HCT116 (cell line): ENCODE measurements around the gene RCAN3. TPM values are rescaled to one million over a fixed set of nuclear protein-coding genes. Genes with fewer than 3 reads are reported as not detected.

ENCODE experiments used
- ATAC-seq: fragments of 200-7000 bp; cut with Tn5 transposase; 2 replicates; pipeline ENCODE4 v1.9.1; 2020; ENCODE audit warnings: mild to moderate bottlenecking, moderate library complexity
- BruUV-seq: library from RNA; stranded (reverse); fragments of 400-500 nt; replicated peaks from 2 replicates; lab custom pipeline; 2021; lab: Mats Ljungman, UMichigan
- CTCF ChIA-PET: fragments of 300-600 bp; sonication (Branson Sonifier 250); formaldehyde crosslinking; loops from one replicate; lab custom pipeline; 2021; ENCODE audit warnings: antibody characterized with exemption; lab: Charles Lee
- POLR2A ChIA-PET: fragments of 300-600, 350-600 bp; sonication (Branson Sonifier 250); formaldehyde crosslinking; loops from one replicate; lab custom pipeline; 2021; ENCODE audit warnings: antibody characterized with exemption; lab: Charles Lee
- RAD21 ChIA-PET, 2 experiments: fragments of 300-600 bp; sonication (Branson Sonifier 250); formaldehyde crosslinking; loops; one replicate each; lab custom pipeline; 2023; ENCODE audit warnings: low total read pairs in 2 of 2; ENCODE audit not compliant: uncharacterized antibody in 2 of 2, unreplicated experiment in 2 of 2, low non-redundant PET in 1 of 2; lab: Charles Lee
- DNase-seq: peaks from one replicate; pipeline ENCODE4 v3.0.0-alpha.2; 2010; ENCODE audit warnings: low read depth, low spot score
- H2AFZ ChIP-seq: fragments of 200-600 bp; shearing (Covaris generic), sonication (generic); 2 replicates; pipeline ENCODE4 v1.6.1; 2017; ENCODE audit warnings: low read depth, mixed run types, mixed read lengths, antibody characterized with exemption, low read length; ENCODE audit not compliant: poor library complexity, severe bottlenecking
- H3K27ac ChIP-seq: 2 replicates; pipeline ENCODE4 v1.5.1; 2012; ENCODE audit warnings: low read depth, low read length
- H3K27me3 ChIP-seq: fragments of 200-600 bp; sonication (generic); 2 replicates; pipeline ENCODE4 v1.6.1; 2016; ENCODE audit warnings: mixed run types, low read length, mixed read lengths; ENCODE audit not compliant: insufficient read depth
- H3K36me3 ChIP-seq, 2 experiments: fragments of 200-500 bp in 1 of 2; fragments of 200-600 bp in 1 of 2; sonication (Bioruptor generic) in 1 of 2; sonication (generic) in 1 of 2; 2 replicates each; pipeline versions ENCODE4 v1.5.1 to v1.6.1; 2014 to 2016; ENCODE audit warnings: low read length in 2 of 2, inconsistent platforms in 1 of 2, mixed read lengths in 1 of 2, mixed run types in 1 of 2; ENCODE audit not compliant: insufficient read depth in 2 of 2, control insufficient read depth in 1 of 2
- H3K4me1 ChIP-seq, 2 experiments: fragments of 200-600 bp in 1 of 2; sonication (generic) in 1 of 2; 2 replicates each; pipeline versions ENCODE4 v1.5.1 to v1.6.1; 2012 to 2017; ENCODE audit warnings: low read length in 2 of 2, inconsistent platforms in 1 of 2, mild to moderate bottlenecking in 1 of 2, mixed read lengths in 1 of 2, mixed run types in 1 of 2, moderate library complexity in 1 of 2; ENCODE audit not compliant: insufficient read depth in 2 of 2, control insufficient read depth in 1 of 2
- H3K4me2 ChIP-seq: fragments of 200-600 bp; sonication (generic); 2 replicates; pipeline ENCODE4 v1.6.1; 2017; ENCODE audit warnings: mixed run types, low read length, mixed read lengths
- H3K4me3 ChIP-seq, 2 experiments: fragments of 200-600 bp in 1 of 2; sonication (generic) in 1 of 2; replicated peaks in 1 of 2; 2 replicates each; pipeline ENCODE4 v1.5.1; 2011 to 2016; ENCODE audit warnings: low read length in 2 of 2, control low read depth in 1 of 2, low read depth in 1 of 2, mild to moderate bottlenecking in 1 of 2, mixed read lengths in 1 of 2, mixed run types in 1 of 2
- H3K79me2 ChIP-seq: fragments of 200-600 bp; sonication (generic); 2 replicates; pipeline ENCODE4 v1.6.1; 2017; ENCODE audit warnings: mild to moderate bottlenecking, mixed run types, low read length, moderate library complexity, mixed read lengths; ENCODE audit not compliant: insufficient read depth
- H3K9ac ChIP-seq: fragments of 200-600 bp; sonication (generic); 2 replicates; pipeline ENCODE4 v1.6.1; 2016; ENCODE audit warnings: low read length, mixed read lengths
- H3K9me2 ChIP-seq: fragments of 200-600 bp; sonication (generic), shearing (Covaris generic); 2 replicates; pipeline ENCODE4 v1.6.1; 2017; ENCODE audit warnings: mixed run types, mild to moderate bottlenecking, moderate library complexity; ENCODE audit not compliant: insufficient read depth
- H3K9me3 ChIP-seq, 2 experiments: fragments of 200-500 bp in 1 of 2; fragments of 200-600 bp in 1 of 2; sonication (Bioruptor generic) in 1 of 2; sonication (generic) in 1 of 2; 2 replicates each; pipeline ENCODE4 v1.6.1; 2014 to 2017; ENCODE audit warnings: low read length in 2 of 2, mixed read lengths in 2 of 2, inconsistent platforms in 1 of 2, low read depth in 1 of 2, mild to moderate bottlenecking in 1 of 2, mixed run types in 1 of 2, moderate library complexity in 1 of 2; ENCODE audit not compliant: control insufficient read depth in 1 of 2, insufficient read depth in 1 of 2
- H4K20me1 ChIP-seq: fragments of 200-600 bp; sonication (generic), shearing (Covaris generic); 2 replicates; pipeline ENCODE4 v1.6.1; 2017; ENCODE audit warnings: mixed run types, mild to moderate bottlenecking, moderate library complexity; ENCODE audit not compliant: insufficient read depth
- ATF3 ChIP-seq: IDR thresholded peaks from 2 replicates; pipeline ENCODE4 v1.6.1; 2012
- CBX3 ChIP-seq: IDR thresholded peaks from 2 replicates; pipeline ENCODE4 v1.6.1; 2012; ENCODE audit warnings: low read depth
- EGR1 ChIP-seq: IDR thresholded peaks from 2 replicates; pipeline ENCODE4 v1.6.1; 2012; ENCODE audit warnings: low read depth
- ELF1 ChIP-seq: IDR thresholded peaks from 2 replicates; pipeline ENCODE4 v1.6.1; 2012; ENCODE audit warnings: low read depth, borderline replicate concordance
- EZH2 ChIP-seq: fragments of 200-600 bp; sonication (generic); IDR thresholded peaks from 2 replicates; pipeline ENCODE4 v1.6.1; 2017; ENCODE audit warnings: antibody characterized with exemption, mixed run types
- EZH2phosphoT487 ChIP-seq: fragments of 200-600 bp; IDR thresholded peaks from 2 replicates; pipeline ENCODE4 v1.6.1; 2018; ENCODE audit warnings: antibody characterized with exemption, borderline replicate concordance
- FOSL1 ChIP-seq: IDR thresholded peaks from 2 replicates; pipeline ENCODE4 v1.6.1; 2012; ENCODE audit warnings: low read depth
- JUND ChIP-seq: IDR thresholded peaks from 2 replicates; pipeline ENCODE4 v1.6.1; 2012
- POLR2AphosphoS5 ChIP-seq: IDR thresholded peaks from 2 replicates; pipeline ENCODE4 v1.6.1; 2011; ENCODE audit warnings: mild to moderate bottlenecking, low read depth, low read length, moderate library complexity
- RAD21 ChIP-seq: IDR thresholded peaks from 2 replicates; pipeline ENCODE4 v1.6.1; 2012; ENCODE audit warnings: low read depth, mild to moderate bottlenecking
- REST ChIP-seq: IDR thresholded peaks from 2 replicates; pipeline ENCODE4 v1.6.1; 2012; ENCODE audit warnings: low read depth
- SIN3A ChIP-seq: IDR thresholded peaks from 2 replicates; pipeline ENCODE4 v1.6.1; 2012; ENCODE audit warnings: low read depth
- SRF ChIP-seq: IDR thresholded peaks from 2 replicates; pipeline ENCODE4 v1.6.1; 2012; ENCODE audit warnings: low read depth
- TCF7L2 ChIP-seq: IDR thresholded peaks from 2 replicates; pipeline ENCODE4 v1.7.0; 2011; ENCODE audit warnings: borderline replicate concordance, inconsistent platforms; ENCODE audit not compliant: insufficient read depth, insufficient read length; ENCODE audit errors: extremely low read depth
- ZFX ChIP-seq: fragments of 450-650 bp; IDR thresholded peaks from 2 replicates; pipeline ENCODE4 v1.6.1; 2017
- ZNF274 ChIP-seq: fragments of 200-500 bp; sonication (Bioruptor generic); IDR thresholded peaks from 2 replicates; pipeline ENCODE4 v1.6.1; 2014; ENCODE audit warnings: mild to moderate bottlenecking, low read depth, low read length, inconsistent platforms
- intact Hi-C: fragments of 100-400 bp; cut with micrococcal nuclease; formaldehyde crosslinking; loops from 2 replicates; pipeline ENCODE4 v1.10.0; 2022
- total RNA-seq: library from RNA; stranded (reverse); gene quantifications from one replicate; pipeline ENCODE4 v1.2.1, GENCODE V29; 2021; ENCODE audit not compliant: unreplicated experiment

Gene RCAN3
- total RNA-seq, 1 experiment from 2014 or later, result 13.3 TPM

- TF ChIP-seq JUND, result no peak
Observed at GRCh38 chr1:24564695-24565094, 62.1 kb downstream of the RCAN3 start (continued).

DNA sequence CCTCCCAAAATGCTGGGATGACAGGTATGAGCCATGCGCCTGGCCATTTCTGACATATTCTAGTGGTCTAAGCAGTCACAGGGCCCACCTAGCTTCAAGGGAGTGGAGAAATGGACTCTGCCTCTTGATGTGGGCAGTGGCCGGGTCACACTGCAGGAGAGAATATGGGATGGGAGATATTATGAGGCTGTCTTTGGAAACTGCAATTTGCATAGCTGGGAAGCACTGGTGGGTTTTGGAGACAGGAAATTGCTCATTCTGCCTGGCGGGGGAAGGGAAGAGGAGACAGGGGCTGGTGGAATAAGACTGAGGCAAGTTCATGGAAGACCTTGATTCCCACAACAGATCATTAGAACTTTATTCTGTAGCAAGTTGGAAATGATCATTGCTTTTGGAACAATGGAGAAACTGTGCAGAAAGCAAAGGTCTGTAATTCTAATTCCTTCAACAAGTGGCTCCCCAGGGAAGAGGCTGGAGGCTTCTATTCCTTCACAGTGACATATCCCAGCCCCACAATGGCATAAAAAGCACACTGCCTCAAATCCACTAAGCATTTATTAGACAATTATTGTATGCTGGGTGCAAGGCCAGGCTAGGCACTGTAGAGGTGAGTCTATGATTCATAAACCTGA is 63.7 kb downstream of the RCAN3 start:
- H3K4me3 ChIP-seq, result no peak overlapping the region
- no peak overlapping the region for H3K27ac ChIP-seq
- POLR2A ChIA-PET, result no interaction called here
- intact Hi-C loops, result no loop called here
- peaks cover 20 to 22% of the 10 kb centered on the region in 2 experiments; a peak in 3 of 4 replicates for H3K4me1 ChIP-seq
- H3K9me2 ChIP-seq, result no peaks in the 10 kb centered on the region
- no peak overlapping the region for H3K9ac ChIP-seq
- TF ChIP-seq ZFX, result no peak
- TF ChIP-seq ZNF274, result no peak
- TF ChIP-seq, all 23 proteins: peak for 0
- Histone ChIP-seq H3K79me2 (no peaks in the 10 kb centered on the region), H4K20me1 (no peaks in the 10 kb centered on the region), H3K27me3 (no peaks in the 10 kb centered on the region), H3K36me3 (no peaks in the 10 kb centered on the region), H3K4me2 (no peak overlapping the region), H3K9me3 (no peaks in the 10 kb centered on the region), H2AFZ (no peak overlapping the region)
- BruUV-seq, result no TSS peak
- ChIA-PET RAD21 (no interaction called here), CTCF (no interaction called here)
- ATAC-seq, result no peak
- no peak for DNase-seq

GRCh38 chr1:24567792-24568388 is 65.3 kb downstream of the RCAN3 start:
- Histone ChIP-seq H2AFZ (no peak overlapping the region), H3K79me2 (no peaks in the 10 kb centered on the region), H3K4me2 (no peak overlapping the region)
- TF ChIP-seq ATF3 (no peak), POLR2AphosphoS5 (no peak), EZH2 (no peak), ELF1 (no peak), CBX3 (no peak), RAD21 (no peak), REST (no peak), ZNF274 (no peak), EGR1 (no peak), SIN3A (no peak), EZH2phosphoT487 (no peak), TCF7L2 (no peak), SRF (no peak), FOSL1 (no peak)

More at GRCh38 chr1:24567792-24568388, 65.3 kb downstream of the RCAN3 start:
- no TSS peak for BruUV-seq
- Histone ChIP-seq H4K20me1 (no peaks in the 10 kb centered on the region), H3K9me3 (no peaks in the 10 kb centered on the region), H3K4me1 (peaks cover 10 to 13% of the 10 kb centered on the region in 2 experiments; a peak in 3 of 4 replicates), H3K27ac (no peak overlapping the region), H3K9me2 (no peaks in the 10 kb centered on the region), H3K27me3 (no peaks in the 10 kb centered on the region), H3K4me3 (no peak overlapping the region), H3K9ac (no peak overlapping the region), H3K36me3 (no peaks in the 10 kb centered on the region)
- intact Hi-C loops, result no loop called here
- ChIA-PET POLR2A (no interaction called here), RAD21 (no interaction called here), CTCF (no interaction called here)
- peak; percentile 46; the same call in 1 of the 2 replicates for ATAC-seq
- DNase-seq, result no peak
